Common myeloid progenitor, CD34-positive (primary cell): ENCODE measurements around the gene SIRT3. TPM values are rescaled to one million over a fixed set of nuclear protein-coding genes. Genes with fewer than 3 reads are reported as not detected.

ENCODE experiments used
- CTCF ChIA-PET: fragments of 350-600 bp; sonication (Branson Sonifier 250); formaldehyde crosslinking; loops from one replicate; lab custom pipeline; 2021; ENCODE audit warnings: antibody characterized with exemption; lab: Charles Lee
- POLR2A ChIA-PET: fragments of 350-600 bp; sonication (Branson Sonifier 250); formaldehyde crosslinking; loops from one replicate; lab custom pipeline; 2021; ENCODE audit warnings: antibody characterized with exemption; lab: Charles Lee
- DNase-seq, 3 donors: peaks; one replicate each; pipeline versions ENCODE4 v3.0.0 to v3.0.0-alpha.2; 2013
- H3K27ac ChIP-seq, 2 experiments: 1 replicate in 1 of 2; 2 replicates in 1 of 2; pipeline ENCODE4 v1.7.0; 2013; ENCODE audit warnings: inconsistent platforms in 2 of 2, low read length in 2 of 2, mild to moderate bottlenecking in 2 of 2, low read depth in 1 of 2, moderate library complexity in 1 of 2; ENCODE audit not compliant: severe bottlenecking in 2 of 2, insufficient read depth in 1 of 2, poor library complexity in 1 of 2
- H3K27me3 ChIP-seq, 5 experiments: replicated peaks in 2 of 5; 1 replicate in 3 of 5; 2 replicates in 2 of 5; pipeline versions ENCODE4 v1.6.1 to v1.7.0; 2013; ENCODE audit warnings: low read length in 4 of 5, mild to moderate bottlenecking in 2 of 5, moderate library complexity in 2 of 5, inconsistent platforms in 1 of 5; ENCODE audit not compliant: insufficient read depth in 5 of 5, control insufficient read depth in 4 of 5
- H3K36me3 ChIP-seq, 4 experiments: 1 replicate in 2 of 4; 2 replicates in 2 of 4; pipeline versions ENCODE4 v1.6.1 to v1.7.0; 2013; ENCODE audit warnings: low read length in 3 of 4, control low read depth in 1 of 4, mild to moderate bottlenecking in 1 of 4; ENCODE audit not compliant: control insufficient read depth in 4 of 4, insufficient read depth in 4 of 4
- H3K4me1 ChIP-seq, 4 experiments: 1 replicate in 3 of 4; 2 replicates in 1 of 4; pipeline versions ENCODE4 v1.6.1 to v1.7.1; 2013; ENCODE audit warnings: low read length in 3 of 4, mild to moderate bottlenecking in 3 of 4, control low read depth in 1 of 4, inconsistent platforms in 1 of 4, moderate library complexity in 1 of 4; ENCODE audit not compliant: control insufficient read depth in 4 of 4, insufficient read depth in 4 of 4; ENCODE audit errors: control extremely low read depth in 1 of 4
- H3K4me3 ChIP-seq, 7 experiments: 1 replicate in 4 of 7; 2 replicates in 3 of 7; pipeline versions ENCODE4 v1.5.1 to v1.7.0; 2013; ENCODE audit warnings: mild to moderate bottlenecking in 7 of 7, low read length in 6 of 7, moderate library complexity in 6 of 7, inconsistent platforms in 2 of 7, low read depth in 2 of 7, control low read depth in 1 of 7; ENCODE audit not compliant: insufficient read depth in 4 of 7, control insufficient read depth in 1 of 7; ENCODE audit errors: extremely low read depth in 1 of 7
- H3K9me3 ChIP-seq, 5 experiments: 1 replicate in 4 of 5; 2 replicates in 1 of 5; pipeline versions ENCODE4 v1.6.1 to v1.7.1; 2013; ENCODE audit warnings: low read length in 4 of 5, mild to moderate bottlenecking in 2 of 5, inconsistent platforms in 1 of 5, low read depth in 1 of 5, moderate library complexity in 1 of 5; ENCODE audit not compliant: control insufficient read depth in 4 of 5, insufficient read depth in 2 of 5; ENCODE audit errors: control extremely low read depth in 1 of 5
- WGBS: methylation state at CpG from one replicate; pipeline ENCODE4 v1.1.5; 2013; ENCODE audit not compliant: insufficient coverage; 5-methylcytosine and 5-hydroxymethylcytosine counted together
- polyA plus RNA-seq: library from polyadenylated mRNA; unstranded; fragments of 120-200 nt; gene quantifications from one replicate; pipeline ENCODE4 v1.2.1, GENCODE V29; 2013

SIRT3 gene
- polyA plus RNA-seq, result 17.4 TPM

GRCh38 chr11:235997-236773 lies at the start of gene SIRT3:
SIRT3 (minus strand) TSS chr11:236342; CDS start chr11:236328, 14 bp downstream.
- peak; percentile 83 to 92 (median 91) for DNase-seq
- ChIA-PET POLR2A (interaction anchor here (1.5 to 1.6 kb wide), 2 partner anchors 29 to 31 kb away, joined by 4 to 11 read pairs; partner anchors contain the start of genes BET1L and RIC8A), CTCF (interaction anchor here (1.9 to 7.9 kb wide), 4 partner anchors 14 to 32 kb away, joined by 4 to 61 read pairs (median 7); no protein-coding TSS in a partner anchor)
- H3K27me3 ChIP-seq, result no peaks in the 10 kb centered on the region
- H3K4me1 ChIP-seq, result peaks cover 12 to 28% (median 19%) of the 10 kb centered on the region in 4 experiments
- H3K36me3 ChIP-seq, result peaks cover 2 to 17% (median 6%) of the 10 kb centered on the region in 4 experiments
- peak within 1 kb of the TSS; percentile 88 to 99 (median 94) for H3K4me3 ChIP-seq
- no peaks in the 10 kb centered on the region for H3K9me3 ChIP-seq
- 0% methylated on average over 24 of the region's 70 CpGs for WGBS
- peak within 1 kb of the TSS; percentile 93 to 97 for H3K27ac ChIP-seq

GRCh38 chr11:285894-286220 lies 49.7 kb upstream of the SIRT3 start:
- Histone ChIP-seq H3K9me3 (no peaks in the 10 kb centered on the region), H3K36me3 (no peaks in the 10 kb centered on the region), H3K4me1 (peaks cover 0 to 33% (median 25%) of the 10 kb centered on the region in 4 experiments), H3K27me3 (peaks cover 0 to 48% (median 27%) of the 10 kb centered on the region in 5 experiments), H3K4me3 (no peak overlapping the region), H3K27ac (no peak overlapping the region)
- ChIA-PET CTCF (interaction anchor here (1.5 kb wide), 1 partner anchor 21 kb away, joined by 4 read pairs; no protein-coding TSS in a partner anchor), POLR2A (no interaction called here)
- no peak for DNase-seq
- WGBS, result 100% methylated on average over 2 of the region's 8 CpGs

- Histone ChIP-seq H3K4me3 (no peak overlapping the region), H3K9me3 (no peaks in the 10 kb centered on the region), H3K4me1 (peaks cover 0 to 39% (median 31%) of the 10 kb centered on the region in 4 experiments), H3K27ac (no peak overlapping the region), H3K36me3 (no peaks in the 10 kb centered on the region), H3K27me3 (peaks cover 0 to 54% (median 27%) of the 10 kb centered on the region in 5 experiments)
- POLR2A ChIA-PET, result no interaction called here
- DNase-seq, result no peak
- 90% methylated on average over 15 of the region's 29 CpGs for whole genome bisulfite sequencing
- CTCF ChIA-PET, result no interaction called here
These were observed 49.1 kb upstream of the SIRT3 start for GRCh38 chr11:285021-285893.

- no peaks in the 10 kb centered on the region for H3K36me3 ChIP-seq
- no peak overlapping the region for H3K27ac ChIP-seq
- DNase-seq, result no peak
- POLR2A ChIA-PET, result no interaction called here
- H3K27me3 ChIP-seq, result peaks cover 0 to 62% (median 27%) of the 10 kb centered on the region in 5 experiments
- 95% methylated on average over 20 of the region's 24 CpGs for WGBS
- no peak overlapping the region for H3K4me3 ChIP-seq
- CTCF ChIA-PET, result interaction anchor here (0.7 to 2.2 kb wide), 5 partner anchors 9 to 71 kb away, joined by 3 to 7 read pairs (median 3); partner anchors contain the start of gene IFITM5
- peaks cover 0 to 42% (median 33%) of the 10 kb centered on the region in 4 experiments for H3K4me1 ChIP-seq
- no peaks in the 10 kb centered on the region for H3K9me3 ChIP-seq
These were observed 48.2 kb upstream of the SIRT3 start for GRCh38 chr11:284105-285020.

GRCh38 chr11:283405-284104 lies 47.4 kb upstream of the SIRT3 start:
- Histone ChIP-seq H3K27me3 (peaks cover 0 to 71% (median 27%) of the 10 kb centered on the region in 5 experiments), H3K27ac (no peak overlapping the region), H3K4me1 (peaks cover 0 to 48% (median 35%) of the 10 kb centered on the region in 4 experiments), H3K4me3 (no peak overlapping the region), H3K36me3 (no peaks in the 10 kb centered on the region), H3K9me3 (no peaks in the 10 kb centered on the region)
- ChIA-PET POLR2A (no interaction called here), CTCF (interaction anchor here (0.7 to 2.2 kb wide), 7 partner anchors 10 to 72 kb away, joined by 3 to 7 read pairs (median 3); partner anchors contain the start of gene IFITM5)
- no peak for DNase-seq
- 98% methylated on average over 7 of the region's 23 CpGs for WGBS
